Natural killer cell (primary cell): Measurements from ENCODE around the gene OVCA2. TPM values are rescaled to one million over a fixed set of nuclear protein-coding genes. Genes with fewer than 3 reads are reported as not detected.

Source experiments
- ATAC-seq, 3 donors: fragments of 150-1000 bp in 2 of 3; fragments of 200-7000 bp in 1 of 3; cut with Tn5 transposase; 1 replicate in 1 of 3; 2 replicates in 2 of 3; pipeline ENCODE4 v1.10.0; 2021; ENCODE audit warnings: mild to moderate bottlenecking in 2 of 3, moderate library complexity in 2 of 3
- DNase-seq, 2 donors: peaks; one replicate each; pipeline versions ENCODE4 v3.0.0 to v3.0.0-alpha.2; 2013 to 2021; ENCODE audit warnings: mixed read lengths in 1 of 2
- H3K27ac ChIP-seq: one replicate; pipeline ENCODE4 v1.5.1; 2013; ENCODE audit warnings: mild to moderate bottlenecking, low read length
- H3K27me3 ChIP-seq: one replicate; pipeline ENCODE4 v1.6.1; 2013; ENCODE audit warnings: low read length; ENCODE audit not compliant: control insufficient read depth, insufficient read depth
- H3K36me3 ChIP-seq: one replicate; pipeline ENCODE4 v1.6.1; 2013; ENCODE audit warnings: low read length; ENCODE audit not compliant: control insufficient read depth, insufficient read depth
- H3K4me1 ChIP-seq: one replicate; pipeline ENCODE4 v1.6.1; 2013; ENCODE audit warnings: low read length; ENCODE audit not compliant: control insufficient read depth, insufficient read depth
- H3K4me3 ChIP-seq: one replicate; pipeline ENCODE4 v1.5.1; 2013; ENCODE audit warnings: low read length
- H3K9me3 ChIP-seq: one replicate; pipeline ENCODE4 v1.6.1; 2013; ENCODE audit warnings: low read length; ENCODE audit not compliant: control insufficient read depth, insufficient read depth
- H3K27ac Mint-ChIP-seq, 2 donors: one replicate each; pipeline ENCODE4 v1.8.0; 2022; ENCODE audit warnings: mild to moderate bottlenecking in 2 of 2, mixed read lengths in 2 of 2, moderate library complexity in 1 of 2
- H3K27me3 Mint-ChIP-seq, 2 donors: one replicate each; pipeline ENCODE4 v1.8.0; 2022; ENCODE audit warnings: low read depth in 2 of 2, mixed read lengths in 2 of 2
- H3K36me3 Mint-ChIP-seq: one replicate; pipeline ENCODE4 v1.8.0; 2022; ENCODE audit warnings: mixed read lengths
- H3K4me1 Mint-ChIP-seq, 2 donors: one replicate each; pipeline ENCODE4 v1.8.0; 2022; ENCODE audit warnings: mixed read lengths in 2 of 2
- H3K4me3 Mint-ChIP-seq: one replicate; pipeline ENCODE4 v1.8.0; 2022; ENCODE audit warnings: mild to moderate bottlenecking, moderate library complexity, mixed read lengths
- H3K9me3 Mint-ChIP-seq, 2 donors: one replicate each; pipeline ENCODE4 v1.8.0; 2022; ENCODE audit warnings: mixed read lengths in 2 of 2
- whole genome bisulfite sequencing: methylation state at CpG from one replicate; pipeline ENCODE4 v1.1.7; 2013; ENCODE audit warnings: missing lambda C conversion rate; ENCODE audit not compliant: insufficient coverage; 5-methylcytosine and 5-hydroxymethylcytosine counted together
- intact Hi-C: fragments of 100-400 bp; cut with micrococcal nuclease; formaldehyde crosslinking; loops from one replicate; pipeline ENCODE4 v1.14.2; 2022
- total RNA-seq, 4 donors: library from RNA; stranded (reverse); fragments of 120-200 nt in 1 of 4; gene quantifications; one replicate each; pipeline versions ENCODE4 v1.2.3 to v1.2.4, GENCODE V29; 2013 to 2022
- TF ChIP-seq, protein P1 (sequence below): fragments of 200-600 bp; IDR thresholded peaks from one replicate; pipeline ENCODE4 v1.8.0; 2022; ENCODE audit warnings: antibody characterized with exemption

The OVCA2 gene
- total RNA-seq, 3 donors from 2014 or later (not counting 1 experiment from before 2014, with no cell fraction given): 27.9 to 33.8 (median 28.5) TPM

- intact Hi-C loops: loop anchor here (1.0 kb wide), 3 partner anchors 191 to 300 kb away; no protein-coding TSS in a partner anchor
- ATAC-seq (peak; percentile 38 to 49 (median 38)), DNase-seq (peak; percentile 84 to 90)
- Histone ChIP-seq H3K4me1 (peaks cover 64% of the 10 kb centered on the region), H3K4me3 (peak overlapping the region; percentile 31), H3K27ac (peak overlapping the region; percentile 48), H3K36me3 (no peaks in the 10 kb centered on the region), H3K9me3 (no peaks in the 10 kb centered on the region), H3K27me3 (peaks cover 5% of the 10 kb centered on the region)
- H3K4me1 Mint-ChIP-seq: peaks cover 11 to 26% of the 10 kb centered on the region in 2 donors
- no peaks in the 10 kb centered on the region for H3K27me3 Mint-ChIP-seq
- TF ChIP-seq, protein P1, sequence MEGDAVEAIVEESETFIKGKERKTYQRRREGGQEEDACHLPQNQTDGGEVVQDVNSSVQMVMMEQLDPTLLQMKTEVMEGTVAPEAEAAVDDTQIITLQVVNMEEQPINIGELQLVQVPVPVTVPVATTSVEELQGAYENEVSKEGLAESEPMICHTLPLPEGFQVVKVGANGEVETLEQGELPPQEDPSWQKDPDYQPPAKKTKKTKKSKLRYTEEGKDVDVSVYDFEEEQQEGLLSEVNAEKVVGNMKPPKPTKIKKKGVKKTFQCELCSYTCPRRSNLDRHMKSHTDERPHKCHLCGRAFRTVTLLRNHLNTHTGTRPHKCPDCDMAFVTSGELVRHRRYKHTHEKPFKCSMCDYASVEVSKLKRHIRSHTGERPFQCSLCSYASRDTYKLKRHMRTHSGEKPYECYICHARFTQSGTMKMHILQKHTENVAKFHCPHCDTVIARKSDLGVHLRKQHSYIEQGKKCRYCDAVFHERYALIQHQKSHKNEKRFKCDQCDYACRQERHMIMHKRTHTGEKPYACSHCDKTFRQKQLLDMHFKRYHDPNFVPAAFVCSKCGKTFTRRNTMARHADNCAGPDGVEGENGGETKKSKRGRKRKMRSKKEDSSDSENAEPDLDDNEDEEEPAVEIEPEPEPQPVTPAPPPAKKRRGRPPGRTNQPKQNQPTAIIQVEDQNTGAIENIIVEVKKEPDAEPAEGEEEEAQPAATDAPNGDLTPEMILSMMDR: peak; percentile 64
- no peaks in the 10 kb centered on the region for H3K36me3 Mint-ChIP-seq
- peak overlapping the region; percentile 56 to 84 for H3K27ac Mint-ChIP-seq
- 3% methylated on average over 76 of the region's 84 CpGs for WGBS
- peak overlapping the region; percentile 86 for H3K4me3 Mint-ChIP-seq
- no peaks in the 10 kb centered on the region for H3K9me3 Mint-ChIP-seq
These were observed 11.8 kb downstream of the OVCA2 start for GRCh38 chr17:2053380-2054261.

DNA sequence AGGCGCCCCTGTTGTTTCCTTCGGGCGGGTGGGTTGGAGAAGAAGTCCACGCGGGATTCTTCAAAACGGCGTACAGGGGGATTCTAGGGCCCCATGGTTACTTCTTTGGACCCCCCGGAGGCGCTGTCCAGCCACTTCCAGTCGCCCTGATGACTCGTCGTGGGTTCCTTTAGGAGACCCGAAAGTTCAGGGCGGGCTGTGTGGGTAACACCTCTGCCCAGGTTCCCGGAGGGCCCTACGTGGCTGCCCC lies 12.4 kb downstream of the OVCA2 start:
- 1% methylated on average over 16 of the region's 16 CpGs for WGBS
- H3K4me1 ChIP-seq: peaks cover 64% of the 10 kb centered on the region
- Mint-ChIP-seq H3K36me3 (no peaks in the 10 kb centered on the region), H3K27ac (peak overlapping the region; percentile 54 to 84), H3K9me3 (no peaks in the 10 kb centered on the region), H3K27me3 (no peaks in the 10 kb centered on the region), H3K4me3 (peak overlapping the region; percentile 86), H3K4me1 (peaks cover 11 to 26% of the 10 kb centered on the region in 2 donors)
- no peak for ATAC-seq
- H3K27me3 ChIP-seq: peaks cover 5% of the 10 kb centered on the region
- H3K27ac ChIP-seq: peak overlapping the region; percentile 48
- intact Hi-C loops: loop anchor here (1.0 kb wide), 3 partner anchors 190 to 299 kb away; no protein-coding TSS in a partner anchor
- no peaks in the 10 kb centered on the region for H3K9me3 ChIP-seq
- no peak for DNase-seq
- TF ChIP-seq, protein P1: no peak
- H3K4me3 ChIP-seq: peak overlapping the region; percentile 31
- H3K36me3 ChIP-seq: no peaks in the 10 kb centered on the region

DNA sequence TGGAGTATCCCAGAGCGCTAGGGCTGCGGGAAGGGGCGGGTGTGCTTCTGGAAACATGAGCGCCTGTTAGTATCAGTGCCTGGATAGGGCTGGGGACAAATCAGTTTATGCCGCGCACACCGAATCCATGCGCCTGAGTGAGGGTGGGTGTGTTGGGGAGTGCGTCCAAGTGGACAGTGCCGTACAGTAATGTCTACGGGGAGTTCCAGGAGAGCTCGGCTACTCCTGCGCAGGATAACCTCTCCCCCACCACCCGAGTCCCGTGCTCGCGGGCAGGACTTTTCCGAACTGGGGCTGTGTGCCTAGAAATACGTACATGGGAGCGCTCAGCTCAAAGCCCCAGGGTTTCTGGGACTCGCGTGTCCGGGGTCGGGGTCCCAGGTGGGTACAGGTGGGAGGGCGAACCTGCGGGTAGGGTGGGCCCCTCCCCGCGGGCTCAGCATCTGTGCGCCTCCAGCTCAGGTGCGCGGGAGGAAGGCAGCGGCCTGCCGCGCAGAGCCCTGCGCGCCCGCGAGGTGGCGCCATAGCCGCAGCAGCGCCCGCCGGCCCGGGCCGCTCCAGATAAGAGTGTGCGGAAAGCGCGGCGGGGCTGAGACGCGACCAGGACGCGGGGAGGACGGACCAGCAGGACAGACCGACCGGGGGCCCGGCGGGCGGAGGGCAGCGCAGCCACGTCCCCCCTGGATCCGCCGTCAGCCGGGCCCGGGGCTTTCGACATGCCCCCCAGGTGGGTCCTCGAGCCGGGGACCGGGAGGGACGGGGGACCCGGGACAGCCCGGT lies 12.9 kb downstream of the OVCA2 start, which contains the start of gene HIC1:
TSS of gene HIC1 (plus strand) at position 592 of the 780 bp plus-strand sequence. CDS start 1,588 bp downstream, outside the sequence.
- no peaks in the 10 kb centered on the region for H3K36me3 Mint-ChIP-seq
- peaks cover 15 to 30% of the 10 kb centered on the region in 2 donors for H3K4me1 Mint-ChIP-seq
- peak within 1 kb of the TSS; percentile 31 for H3K4me3 ChIP-seq
- H3K27ac Mint-ChIP-seq: peak within 1 kb of the TSS; percentile 54 to 84
- no peaks in the 10 kb centered on the region for H3K27me3 Mint-ChIP-seq
- DNase-seq: peak; percentile 84 to 90
- H3K36me3 ChIP-seq: no peaks in the 10 kb centered on the region
- ATAC-seq: peak; percentile 39 to 68 (median 51)
- H3K4me1 ChIP-seq: peaks cover 65% of the 10 kb centered on the region
- peaks cover 5% of the 10 kb centered on the region for H3K27me3 ChIP-seq
- TF ChIP-seq, protein P1: peak; percentile 94
- H3K9me3 Mint-ChIP-seq: no peaks in the 10 kb centered on the region
- intact Hi-C loops: loop anchor here (1.0 kb wide), 3 partner anchors 190 to 299 kb away; no protein-coding TSS in a partner anchor
- H3K27ac ChIP-seq: peak within 1 kb of the TSS; percentile 48
- WGBS: 2% methylated on average over 71 of the region's 72 CpGs
- no peaks in the 10 kb centered on the region for H3K9me3 ChIP-seq
- H3K4me3 Mint-ChIP-seq: peak within 1 kb of the TSS; percentile 86
